Kidney epithelial cell (primary cell): Measurements from ENCODE around the gene DOCK4. TPM values are rescaled to one million over a fixed set of nuclear protein-coding genes. Genes with fewer than 3 reads are reported as not detected.

Source experiments
- DNase-seq: peaks from one replicate; pipeline ENCODE4 v3.0.0-alpha.2; 2010; ENCODE audit warnings: low read depth
- H3K27me3 ChIP-seq: 2 replicates; pipeline ENCODE4 v1.6.0; 2011; ENCODE audit warnings: low read length; ENCODE audit not compliant: control insufficient read depth, insufficient read depth
- H3K36me3 ChIP-seq: 2 replicates; pipeline ENCODE4 v1.5.1; 2011; ENCODE audit warnings: low read length; ENCODE audit not compliant: control insufficient read depth, insufficient read depth
- H3K4me3 ChIP-seq: 2 replicates; pipeline ENCODE4 v1.5.1; 2011; ENCODE audit warnings: low read depth, mild to moderate bottlenecking, control low read depth, low read length
- CTCF ChIP-seq: IDR thresholded peaks from 2 replicates; pipeline ENCODE4 v1.5.1; 2011; ENCODE audit warnings: mild to moderate bottlenecking, moderate library complexity, low read length, control low read depth, inconsistent platforms; ENCODE audit not compliant: insufficient read depth, poor library complexity, severe bottlenecking
- total RNA-seq: library from RNA; depleted of rRNA; stranded (reverse); fragments of >200 nt; gene quantifications from 2 replicates; pipeline ENCODE4 v1.2.3, GENCODE V29; 2015

The DOCK4 gene
- total RNA-seq, 1 donor from 2014 or later = 16.8 TPM

- no peaks in the 10 kb centered on the region for H3K36me3 ChIP-seq
- no peak overlapping the region for H3K4me3 ChIP-seq
- H3K27me3 ChIP-seq = no peaks in the 10 kb centered on the region
- no peak for DNase-seq
- no peak for TF ChIP-seq CTCF
Measured at GRCh38 chr7:111871283-111871682, 334.9 kb downstream of the DOCK4 start.

- DNase-seq = no peak
- TF ChIP-seq CTCF = no peak
- H3K27me3 ChIP-seq = no peaks in the 10 kb centered on the region
- H3K36me3 ChIP-seq = no peaks in the 10 kb centered on the region
- no peak overlapping the region for H3K4me3 ChIP-seq
Measured at GRCh38 chr7:111869280-111869679, 336.9 kb downstream of the DOCK4 start.

- Histone ChIP-seq H3K36me3 (peaks cover 2% of the 10 kb centered on the region), H3K27me3 (no peaks in the 10 kb centered on the region), H3K4me3 (no peak overlapping the region)
- no peak for TF ChIP-seq CTCF
- DNase-seq = no peak
Measured at GRCh38 chr7:111867348-111867931, 338.8 kb downstream of the DOCK4 start.

GRCh38 chr7:111866787-111867186 lies 339.4 kb downstream of the DOCK4 start:
- no peak for DNase-seq
- no peak overlapping the region for H3K4me3 ChIP-seq
- peaks cover 2% of the 10 kb centered on the region for H3K36me3 ChIP-seq
- H3K27me3 ChIP-seq = no peaks in the 10 kb centered on the region
- TF ChIP-seq CTCF = no peak

GRCh38 chr7:111865430-111865829 lies 340.8 kb downstream of the DOCK4 start:
- no peak overlapping the region for H3K4me3 ChIP-seq
- no peak for TF ChIP-seq CTCF
- peaks cover 2% of the 10 kb centered on the region for H3K36me3 ChIP-seq
- DNase-seq = no peak
- no peaks in the 10 kb centered on the region for H3K27me3 ChIP-seq

GRCh38 chr7:111864291-111864976 lies 341.8 kb downstream of the DOCK4 start:
- peaks cover 2% of the 10 kb centered on the region for H3K36me3 ChIP-seq
- H3K4me3 ChIP-seq = no peak overlapping the region
- TF ChIP-seq CTCF = no peak
- H3K27me3 ChIP-seq = no peaks in the 10 kb centered on the region
- no peak for DNase-seq
